Epithelial cell of esophagus (primary cell): ENCODE data around the gene RND2.
A peak's percentile ranks its signal among the peaks of the same experiment; 100 is the strongest.
"Not testable (repeated sequence)": the region's sequence is repeated elsewhere in the genome, so short reads cannot be mapped to it uniquely, and the experiment has no call there.

ENCODE experiments used
- DNase-seq: peaks from one replicate; pipeline ENCODE4 v3.0.0; 2010; ENCODE audit warnings: low read depth
- H3K4me3 ChIP-seq: 2 replicates; pipeline ENCODE4 v1.5.1; 2011; ENCODE audit warnings: mild to moderate bottlenecking, low read length, control low read depth
- CTCF ChIP-seq: IDR thresholded peaks from 2 replicates; pipeline ENCODE4 v1.5.1; 2011; ENCODE audit warnings: low read depth, mild to moderate bottlenecking, low read length, control low read depth, inconsistent platforms; ENCODE audit not compliant: insufficient read depth; ENCODE audit errors: missing control alignments

RND2 gene

DNA sequence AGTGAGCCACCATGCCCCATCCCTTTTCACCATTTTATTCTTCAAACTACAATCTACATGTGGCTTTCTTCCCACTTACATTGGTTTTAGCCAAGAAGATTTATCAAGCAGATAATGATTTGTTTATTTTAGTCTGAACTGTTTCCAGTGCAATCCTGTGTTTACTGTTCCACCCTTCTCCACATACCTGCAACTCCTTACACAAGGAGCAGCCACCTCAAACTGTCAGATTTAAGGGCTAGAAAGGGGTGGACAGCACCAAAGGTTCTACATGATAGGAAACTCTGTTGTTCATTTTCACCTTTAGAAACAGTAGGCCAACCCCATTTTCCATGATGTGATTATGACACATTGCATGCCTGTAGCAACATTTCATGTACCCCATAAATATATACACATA lies 42.8 kb upstream of the RND2 start:
- no peak for DNase-seq
- no peak overlapping the region for H3K4me3 ChIP-seq
- no peak for TF ChIP-seq CTCF

GRCh38 chr17:42985225-42985624 lies 39.8 kb upstream of the RND2 start:
- H3K4me3 ChIP-seq: no peak overlapping the region
- no peak for DNase-seq
- no peak for TF ChIP-seq CTCF

- H3K4me3 ChIP-seq: no peak overlapping the region
These were observed 35.9 kb upstream of the RND2 start for GRCh38 chr17:42989141-42989540.

GRCh38 chr17:42989726-42990652 lies 35.0 kb upstream of the RND2 start:
- no peak overlapping the region for H3K4me3 ChIP-seq
- TF ChIP-seq CTCF: no peak
- peak; percentile 77 for DNase-seq

More at GRCh38 chr17:42989141-42989540, 35.9 kb upstream of the RND2 start:
- no peak for DNase-seq
- TF ChIP-seq CTCF: no peak

DNA sequence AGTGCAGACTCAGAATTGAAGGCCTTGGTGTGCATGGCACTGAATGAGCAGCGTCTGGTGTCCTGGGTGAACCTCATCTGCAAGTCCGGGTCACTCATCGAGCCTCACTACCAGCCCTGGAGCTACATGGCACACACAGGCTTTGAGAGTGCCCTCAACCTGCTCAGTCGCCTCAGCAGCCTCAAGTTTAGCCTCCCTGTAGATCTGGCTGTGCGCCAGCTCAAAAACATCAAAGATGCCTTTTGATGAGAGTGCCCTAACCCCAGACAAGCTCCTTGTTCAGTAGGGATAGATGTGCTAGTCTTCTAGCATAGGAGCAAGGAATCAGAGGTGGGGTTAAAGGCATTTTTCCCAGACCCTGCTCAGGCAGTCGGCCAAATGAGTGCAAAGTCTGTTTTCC lies 33.6 kb upstream of the RND2 start:
- no peak for TF ChIP-seq CTCF
- H3K4me3 ChIP-seq: no peak overlapping the region
- no peak for DNase-seq

GRCh38 chr17:42992872-42993271 lies 32.2 kb upstream of the RND2 start:
- TF ChIP-seq CTCF: no peak
- DNase-seq: no peak
- H3K4me3 ChIP-seq: no peak overlapping the region

DNA sequence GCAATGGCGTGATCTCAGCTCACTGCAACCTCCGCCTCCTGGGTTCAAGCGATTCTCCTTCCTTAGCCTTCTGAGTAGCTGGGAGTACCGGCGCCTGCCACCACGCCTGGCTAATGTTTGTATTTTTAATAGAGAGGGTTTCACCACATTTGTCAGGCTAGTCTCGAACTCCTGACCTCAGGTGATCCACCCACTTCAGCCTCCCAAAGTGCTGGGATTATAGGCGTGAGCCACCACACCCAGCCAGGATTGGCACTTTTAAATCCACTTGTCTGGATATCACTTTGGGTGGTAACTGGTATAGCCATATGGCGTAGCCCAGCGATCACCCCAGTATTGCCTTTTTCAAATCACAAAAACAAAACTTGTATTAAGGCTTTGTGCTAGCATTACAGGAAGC lies 31.1 kb upstream of the RND2 start:
- H3K4me3 ChIP-seq, DNase-seq: not testable (repeated sequence)
